ENCODE data around the gene TPRA1. TPM values are rescaled to one million over a fixed set of nuclear protein-coding genes. Genes with fewer than 3 reads are reported as not detected.
A peak's percentile ranks its signal among the peaks of the same experiment; 100 is the strongest.

The TPRA1 gene
- total RNA-seq, 1 donor from 2014 or later = 24.6 TPM

GRCh38 chr3:127546554-127546953, 44.0 kb downstream of the TPRA1 start:
- no peak overlapping the region for H3K4me3 ChIP-seq (ENCODE audit: insufficient read depth, low read depth, low read length)
- DNase-seq (ENCODE audit: low read depth) = no peak

DNA sequence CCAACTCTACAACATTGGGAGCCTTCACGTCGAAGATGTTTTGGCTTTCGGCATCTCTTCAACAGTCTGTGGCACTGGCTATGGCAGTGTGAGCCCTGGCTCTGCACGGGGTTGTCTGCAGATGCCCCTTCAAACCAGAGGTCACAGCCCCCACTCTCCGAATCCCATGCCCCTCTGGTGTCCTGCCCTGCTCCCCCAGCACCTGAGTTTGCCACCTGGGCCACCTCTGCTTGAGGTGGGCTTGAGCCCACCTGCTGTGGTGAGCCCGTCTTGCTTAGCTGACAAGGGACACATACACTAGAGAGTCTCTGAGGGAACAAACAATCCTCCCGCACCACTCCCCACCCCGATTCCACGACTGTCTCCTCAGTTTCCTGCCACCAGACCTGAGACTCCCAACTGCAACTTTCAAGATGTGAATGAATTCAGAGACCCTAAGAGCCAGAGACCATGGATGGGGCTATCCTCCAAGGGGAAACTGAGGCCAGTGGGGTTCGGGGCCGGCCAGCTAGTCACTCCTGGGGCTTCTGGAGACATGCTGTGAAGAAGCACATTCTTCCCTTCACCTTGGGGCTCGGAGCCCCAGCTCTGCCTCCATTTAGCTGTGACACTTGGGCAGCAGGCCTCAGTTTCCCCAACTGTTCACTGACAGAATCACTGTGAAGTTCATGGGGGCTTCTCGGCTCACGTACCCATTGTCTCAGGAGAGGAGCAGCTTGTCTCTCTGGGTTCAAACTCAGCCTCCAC, 44.6 kb downstream of the TPRA1 start:
- H3K9ac ChIP-seq (ENCODE audit: low read length) = no peak overlapping the region
- peaks cover 2% of the 10 kb centered on the region for H3K27me3 ChIP-seq (ENCODE audit: insufficient read depth, low read length)
- no peaks in the 10 kb centered on the region for H4K20me1 ChIP-seq (ENCODE audit: insufficient read depth, low read length)
- no peaks in the 10 kb centered on the region for H3K36me3 ChIP-seq (ENCODE audit: insufficient read depth, low read length)
- no peaks in the 10 kb centered on the region for H3K9me3 ChIP-seq (ENCODE audit: insufficient read depth, low read depth, low read length)
- no peak overlapping the region for H3K27ac ChIP-seq (ENCODE audit: low read depth, low read length)
- Mint-ChIP-seq H3K9me3 (ENCODE audit: unreplicated experiment) (no peaks in the 10 kb centered on the region), H3K27me3 (ENCODE audit: low read depth, unreplicated experiment) (peaks cover 28% of the 10 kb centered on the region), H3K36me3 (ENCODE audit: low read depth, unreplicated experiment) (no peaks in the 10 kb centered on the region), H3K27ac (ENCODE audit: unreplicated experiment) (no peak overlapping the region), H3K4me3 (ENCODE audit: unreplicated experiment) (no peak overlapping the region), H3K4me1 (ENCODE audit: low read depth, unreplicated experiment) (peaks cover 5% of the 10 kb centered on the region)
- no peak for TF ChIP-seq EZH2 (IDR thresholded peaks at IDR 0.05; ENCODE audit: insufficient read depth, low read length)
- no peak for TF ChIP-seq CTCF (IDR thresholded peaks at IDR 0.05; ENCODE audit: insufficient read depth, low read depth, low read length)
- no peak overlapping the region for H2AFZ ChIP-seq (ENCODE audit: low read depth, low read length)
- H3K79me2 ChIP-seq (ENCODE audit: insufficient read depth, low read length) = no peaks in the 10 kb centered on the region
- H3K4me3 ChIP-seq (ENCODE audit: insufficient read depth, low read depth, low read length) = no peak overlapping the region
- no peak for FAIRE-seq
- H3K4me2 ChIP-seq (ENCODE audit: low read length) = no peak overlapping the region
- DNase-seq (ENCODE audit: low read depth) = no peak
- no peaks in the 10 kb centered on the region for H3K4me1 ChIP-seq (ENCODE audit: insufficient read depth, low read length)

More at GRCh38 chr3:127546554-127546953, 44.0 kb downstream of the TPRA1 start:
- H3K9ac ChIP-seq (ENCODE audit: low read length) = no peak overlapping the region
- no peaks in the 10 kb centered on the region for H3K36me3 Mint-ChIP-seq (ENCODE audit: low read depth, unreplicated experiment)
- TF ChIP-seq CTCF (IDR thresholded peaks at IDR 0.05; ENCODE audit: insufficient read depth, low read depth, low read length) = no peak
- no peak for TF ChIP-seq EZH2 (IDR thresholded peaks at IDR 0.05; ENCODE audit: insufficient read depth, low read length)
- H3K9me3 Mint-ChIP-seq (ENCODE audit: unreplicated experiment) = peaks cover 2% of the 10 kb centered on the region
- H3K9me3 ChIP-seq (ENCODE audit: insufficient read depth, low read depth, low read length) = no peaks in the 10 kb centered on the region
- peak overlapping the region; percentile 34 for H2AFZ ChIP-seq (ENCODE audit: low read depth, low read length)
- no peaks in the 10 kb centered on the region for H4K20me1 ChIP-seq (ENCODE audit: insufficient read depth, low read length)
- H3K36me3 ChIP-seq (ENCODE audit: insufficient read depth, low read length) = no peaks in the 10 kb centered on the region
- no peak for FAIRE-seq
- H3K27ac Mint-ChIP-seq (ENCODE audit: unreplicated experiment) = no peak overlapping the region
- no peak overlapping the region for H3K4me3 Mint-ChIP-seq (ENCODE audit: unreplicated experiment)
- peaks cover 5% of the 10 kb centered on the region for H3K4me1 Mint-ChIP-seq (ENCODE audit: low read depth, unreplicated experiment)
- no peaks in the 10 kb centered on the region for H3K4me1 ChIP-seq (ENCODE audit: insufficient read depth, low read length)
- H3K27ac ChIP-seq (ENCODE audit: low read depth, low read length) = no peak overlapping the region
- H3K27me3 Mint-ChIP-seq (ENCODE audit: low read depth, unreplicated experiment) = peaks cover 26% of the 10 kb centered on the region
- H3K4me2 ChIP-seq (ENCODE audit: low read length) = no peak overlapping the region
- H3K79me2 ChIP-seq (ENCODE audit: insufficient read depth, low read length) = no peaks in the 10 kb centered on the region
- H3K27me3 ChIP-seq (ENCODE audit: insufficient read depth, low read length) = peaks cover 3% of the 10 kb centered on the region

- Histone ChIP-seq H3K4me3 (ENCODE audit: insufficient read depth, low read depth, low read length) (no peak overlapping the region), H3K27ac (ENCODE audit: low read depth, low read length) (no peak overlapping the region), H3K4me1 (ENCODE audit: insufficient read depth, low read length) (no peaks in the 10 kb centered on the region), H3K4me2 (ENCODE audit: low read length) (no peak overlapping the region), H4K20me1 (ENCODE audit: insufficient read depth, low read length) (no peaks in the 10 kb centered on the region), H3K9me3 (ENCODE audit: insufficient read depth, low read depth, low read length) (no peaks in the 10 kb centered on the region), H3K36me3 (ENCODE audit: insufficient read depth, low read length) (no peaks in the 10 kb centered on the region), H3K9ac (ENCODE audit: low read length) (no peak overlapping the region), H2AFZ (ENCODE audit: low read depth, low read length) (no peak overlapping the region), H3K27me3 (ENCODE audit: insufficient read depth, low read length) (peaks cover 2% of the 10 kb centered on the region), H3K79me2 (ENCODE audit: insufficient read depth, low read length) (no peaks in the 10 kb centered on the region)
- Mint-ChIP-seq H3K27me3 (ENCODE audit: low read depth, unreplicated experiment) (peaks cover 35% of the 10 kb centered on the region), H3K36me3 (ENCODE audit: low read depth, unreplicated experiment) (no peaks in the 10 kb centered on the region), H3K9me3 (ENCODE audit: unreplicated experiment) (no peaks in the 10 kb centered on the region), H3K27ac (ENCODE audit: unreplicated experiment) (no peak overlapping the region), H3K4me3 (ENCODE audit: unreplicated experiment) (no peak overlapping the region), H3K4me1 (ENCODE audit: low read depth, unreplicated experiment) (peaks cover 5% of the 10 kb centered on the region)
- no peak for TF ChIP-seq EZH2 (IDR thresholded peaks at IDR 0.05; ENCODE audit: insufficient read depth, low read length)
- no peak for DNase-seq (ENCODE audit: low read depth)
- no peak for FAIRE-seq
These were observed 45.3 kb downstream of the TPRA1 start for GRCh38 chr3:127545216-127545615.

Measured in astrocyte (in vitro differentiated cells and primary cell).